ENCODE measurements around the gene NEK5.
A peak's percentile ranks its signal among the peaks of the same experiment; 100 is the strongest.

Gene NEK5

GRCh38 chr13:52011632-52012511, 117.0 kb downstream of the NEK5 start, which contains the start of gene ALG11:
TSS of gene ALG11 (plus strand) at chr13:52012398. CDS start at chr13:52012419, 21 bp downstream.
- H3K9me3 ChIP-seq (ENCODE audit: control insufficient read depth in 2 of 2, low read length in 2 of 2), result no peaks in the 10 kb centered on the region
- H3K36me3 ChIP-seq (ENCODE audit: control insufficient read depth in 2 of 2, insufficient read depth in 2 of 2, low read length in 2 of 2), result peaks cover 0 to 2% of the 10 kb centered on the region in 2 donors
- no peaks in the 10 kb centered on the region for H3K27me3 ChIP-seq (ENCODE audit: control insufficient read depth in 1 of 2, insufficient read depth in 2 of 2, low read length in 2 of 2)
- peak within 1 kb of the TSS; percentile 25 for H3K27ac ChIP-seq (ENCODE audit: low read length)
- peaks cover 9% of the 10 kb centered on the region for H3K4me1 ChIP-seq (ENCODE audit: control insufficient read depth, insufficient read depth, low read length)
- H3K4me3 ChIP-seq (ENCODE audit: low read length in 2 of 2), result peak within 1 kb of the TSS; percentile 94 to 99
- H3K9ac ChIP-seq (ENCODE audit: low read length in 2 of 2), result peak within 1 kb of the TSS; percentile 85 to 86

DNA sequence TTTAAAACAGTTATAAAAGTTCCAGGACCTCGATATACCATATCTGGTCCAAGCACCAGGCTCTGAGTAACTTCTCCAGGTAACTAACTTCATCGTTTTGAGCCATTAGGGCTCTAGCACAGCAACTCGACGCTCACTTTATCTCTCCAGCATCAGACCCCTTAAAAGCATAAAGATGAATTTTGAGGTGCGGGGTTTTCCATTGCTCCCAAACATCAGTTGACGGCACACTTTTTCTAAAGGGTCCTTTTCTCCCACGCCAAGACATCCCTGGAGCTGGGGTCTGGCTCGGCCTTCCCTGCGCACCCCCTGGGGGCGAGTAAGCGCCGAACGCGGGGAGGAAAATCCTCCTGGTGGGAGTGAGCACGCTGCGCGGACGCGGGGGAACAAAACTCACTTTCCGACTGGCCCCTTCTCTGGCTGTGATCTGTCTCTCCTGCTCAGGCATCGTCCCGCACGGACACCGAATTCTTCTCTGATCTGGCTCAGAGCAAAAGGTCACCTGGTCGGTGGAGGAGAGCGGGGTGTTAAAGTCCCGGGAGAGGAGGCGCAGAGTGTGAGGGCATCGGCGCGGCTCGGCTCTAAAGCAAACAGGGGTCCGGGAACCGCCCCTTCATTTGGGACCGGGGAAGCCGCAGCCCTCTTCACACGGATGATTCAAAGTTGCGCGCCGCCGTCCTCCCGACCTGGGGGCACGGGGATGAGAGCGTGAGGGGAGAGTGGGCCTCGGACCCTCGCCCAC, 117.8 kb downstream of the NEK5 start, which contains the start of gene ATP7B:
ATP7B (minus strand) TSS at position 561 of the 742 bp plus-strand sequence; CDS start at position 448, 113 bp downstream.
- H3K4me1 ChIP-seq (ENCODE audit: control insufficient read depth, insufficient read depth, low read length), result peaks cover 9% of the 10 kb centered on the region
- peak within 1 kb of the TSS; percentile 25 for H3K27ac ChIP-seq (ENCODE audit: low read length)
- peak within 1 kb of the TSS; percentile 85 to 86 for H3K9ac ChIP-seq (ENCODE audit: low read length in 2 of 2)
- no peaks in the 10 kb centered on the region for H3K27me3 ChIP-seq (ENCODE audit: control insufficient read depth in 1 of 2, insufficient read depth in 2 of 2, low read length in 2 of 2)
- H3K4me3 ChIP-seq (ENCODE audit: low read length in 2 of 2), result peak within 1 kb of the TSS; percentile 94 to 99
- no peaks in the 10 kb centered on the region for H3K36me3 ChIP-seq (ENCODE audit: control insufficient read depth in 2 of 2, insufficient read depth in 2 of 2, low read length in 2 of 2)
- H3K9me3 ChIP-seq (ENCODE audit: control insufficient read depth in 2 of 2, low read length in 2 of 2), result no peaks in the 10 kb centered on the region

- Histone ChIP-seq H3K36me3 (ENCODE audit: control insufficient read depth in 2 of 2, insufficient read depth in 2 of 2, low read length in 2 of 2) (no peaks in the 10 kb centered on the region), H3K27me3 (ENCODE audit: control insufficient read depth in 1 of 2, insufficient read depth in 2 of 2, low read length in 2 of 2) (no peaks in the 10 kb centered on the region), H3K27ac (ENCODE audit: low read length) (no peak overlapping the region), H3K9ac (ENCODE audit: low read length in 2 of 2) (no peak overlapping the region), H3K4me1 (ENCODE audit: control insufficient read depth, insufficient read depth, low read length) (peaks cover 9% of the 10 kb centered on the region), H3K9me3 (ENCODE audit: control insufficient read depth in 2 of 2, low read length in 2 of 2) (no peaks in the 10 kb centered on the region), H3K4me3 (ENCODE audit: low read length in 2 of 2) (no peak overlapping the region)
Observed at GRCh38 chr13:52009946-52010345, 118.9 kb downstream of the NEK5 start.

DNA sequence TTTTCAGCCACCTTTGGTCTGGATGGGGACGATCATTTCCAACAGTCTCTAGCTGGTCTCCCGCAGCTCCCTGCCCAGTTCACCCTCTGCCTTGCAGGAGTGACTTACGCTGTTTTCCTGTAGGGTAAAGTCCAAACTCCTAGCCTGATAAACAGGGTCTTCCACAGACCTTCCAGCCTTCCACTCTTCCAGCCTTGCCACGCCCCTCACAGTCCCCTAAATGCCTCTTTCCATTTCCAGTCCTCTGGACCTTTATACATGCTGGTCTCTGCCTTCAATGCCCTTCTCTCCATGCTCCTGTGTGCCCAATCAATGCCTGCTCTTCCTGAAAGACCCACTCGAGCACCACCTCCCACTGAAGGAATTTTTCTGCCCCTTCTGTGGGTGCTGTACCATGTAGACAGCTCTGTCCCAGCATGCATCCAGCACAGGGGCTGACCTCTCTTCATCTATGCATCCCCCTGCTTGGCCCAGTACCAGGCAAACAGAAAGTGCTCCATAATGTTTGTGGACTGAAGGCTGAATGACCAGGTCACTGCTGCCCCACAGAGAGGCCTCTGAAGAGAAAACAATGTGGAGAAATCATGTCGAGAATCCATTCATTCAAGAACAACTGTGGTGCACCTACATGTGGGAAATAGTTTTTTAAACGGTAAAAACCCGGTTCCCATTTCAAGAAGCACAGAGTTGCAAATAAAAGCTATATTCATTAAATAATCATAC, 122.2 kb downstream of the NEK5 start:
- no peak overlapping the region for H3K27ac ChIP-seq (ENCODE audit: low read length)
- H3K9me3 ChIP-seq (ENCODE audit: control insufficient read depth in 2 of 2, low read length in 2 of 2), result no peaks in the 10 kb centered on the region
- peaks cover 8% of the 10 kb centered on the region for H3K4me1 ChIP-seq (ENCODE audit: control insufficient read depth, insufficient read depth, low read length)
- no peak overlapping the region for H3K9ac ChIP-seq (ENCODE audit: low read length in 2 of 2)
- no peaks in the 10 kb centered on the region for H3K27me3 ChIP-seq (ENCODE audit: control insufficient read depth in 1 of 2, insufficient read depth in 2 of 2, low read length in 2 of 2)
- no peaks in the 10 kb centered on the region for H3K36me3 ChIP-seq (ENCODE audit: control insufficient read depth in 2 of 2, insufficient read depth in 2 of 2, low read length in 2 of 2)
- no peak overlapping the region for H3K4me3 ChIP-seq (ENCODE audit: low read length in 2 of 2)

- Histone ChIP-seq H3K27ac (ENCODE audit: low read length) (no peak overlapping the region), H3K4me1 (ENCODE audit: control insufficient read depth, insufficient read depth, low read length) (peaks cover 3% of the 10 kb centered on the region), H3K36me3 (ENCODE audit: control insufficient read depth in 2 of 2, insufficient read depth in 2 of 2, low read length in 2 of 2) (no peaks in the 10 kb centered on the region), H3K4me3 (ENCODE audit: low read length in 2 of 2) (no peak overlapping the region), H3K9me3 (ENCODE audit: control insufficient read depth in 2 of 2, low read length in 2 of 2) (no peaks in the 10 kb centered on the region), H3K9ac (ENCODE audit: low read length in 2 of 2) (no peak overlapping the region), H3K27me3 (ENCODE audit: control insufficient read depth in 1 of 2, insufficient read depth in 2 of 2, low read length in 2 of 2) (no peaks in the 10 kb centered on the region)
Observed at GRCh38 chr13:52005841-52006522, 122.9 kb downstream of the NEK5 start.

DNA sequence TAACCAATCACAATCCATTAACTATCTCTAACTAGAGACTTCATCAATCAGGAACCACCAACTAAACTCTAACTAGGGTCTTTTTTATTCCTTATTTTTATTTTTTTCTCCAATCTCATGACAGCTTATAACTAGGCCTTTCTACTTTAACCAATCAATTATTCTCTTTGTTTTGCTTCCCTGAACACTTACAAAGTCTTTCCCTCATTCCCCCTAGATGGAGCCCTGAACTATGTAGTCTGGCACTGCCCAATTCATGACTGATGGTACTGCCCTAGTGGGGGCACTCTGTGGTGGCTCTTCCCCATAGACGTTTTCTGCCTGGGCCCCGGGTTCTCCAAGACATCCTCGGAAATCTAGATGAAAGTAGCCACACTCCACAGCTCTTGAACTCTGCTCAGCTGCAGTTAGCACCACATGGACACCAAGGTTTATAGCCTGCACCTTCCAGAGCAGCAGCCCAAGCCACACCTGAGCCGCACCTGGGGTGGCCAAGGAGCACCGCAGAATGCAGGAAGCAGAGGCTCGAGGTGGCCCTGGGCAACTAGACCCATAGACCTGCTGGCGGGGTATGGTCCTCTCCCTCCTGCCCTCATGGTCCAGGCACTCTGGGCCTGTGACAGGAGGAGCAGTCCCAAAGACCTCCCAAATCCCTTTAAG, 124.2 kb downstream of the NEK5 start:
- no peak overlapping the region for H3K9ac ChIP-seq (ENCODE audit: low read length in 2 of 2)

GRCh38 chr13:52003541-52003940, 125.3 kb downstream of the NEK5 start:
- Histone ChIP-seq H3K9me3 (ENCODE audit: control insufficient read depth in 2 of 2, low read length in 2 of 2) (no peaks in the 10 kb centered on the region), H3K27ac (ENCODE audit: low read length) (no peak overlapping the region), H3K36me3 (ENCODE audit: control insufficient read depth in 2 of 2, insufficient read depth in 2 of 2, low read length in 2 of 2) (no peaks in the 10 kb centered on the region), H3K27me3 (ENCODE audit: control insufficient read depth in 1 of 2, insufficient read depth in 2 of 2, low read length in 2 of 2) (no peaks in the 10 kb centered on the region), H3K4me3 (ENCODE audit: low read length in 2 of 2) (no peak overlapping the region), H3K9ac (ENCODE audit: low read length in 2 of 2) (no peak overlapping the region), H3K4me1 (ENCODE audit: control insufficient read depth, insufficient read depth, low read length) (peaks cover 16% of the 10 kb centered on the region)

More for the DNA sequence above, 124.2 kb downstream of the NEK5 start:
- no peak overlapping the region for H3K27ac ChIP-seq (ENCODE audit: low read length)
- no peaks in the 10 kb centered on the region for H3K27me3 ChIP-seq (ENCODE audit: control insufficient read depth in 1 of 2, insufficient read depth in 2 of 2, low read length in 2 of 2)
- no peaks in the 10 kb centered on the region for H3K36me3 ChIP-seq (ENCODE audit: control insufficient read depth in 2 of 2, insufficient read depth in 2 of 2, low read length in 2 of 2)
- no peak overlapping the region for H3K4me3 ChIP-seq (ENCODE audit: low read length in 2 of 2)
- no peaks in the 10 kb centered on the region for H3K9me3 ChIP-seq (ENCODE audit: control insufficient read depth in 2 of 2, low read length in 2 of 2)
- H3K4me1 ChIP-seq (ENCODE audit: control insufficient read depth, insufficient read depth, low read length), result peaks cover 7% of the 10 kb centered on the region

- peaks cover 16% of the 10 kb centered on the region for H3K4me1 ChIP-seq (ENCODE audit: control insufficient read depth, insufficient read depth, low read length)
- H3K27me3 ChIP-seq (ENCODE audit: control insufficient read depth in 1 of 2, insufficient read depth in 2 of 2, low read length in 2 of 2), result no peaks in the 10 kb centered on the region
- no peak overlapping the region for H3K9ac ChIP-seq (ENCODE audit: low read length in 2 of 2)
- no peaks in the 10 kb centered on the region for H3K9me3 ChIP-seq (ENCODE audit: control insufficient read depth in 2 of 2, low read length in 2 of 2)
- H3K36me3 ChIP-seq (ENCODE audit: control insufficient read depth in 2 of 2, insufficient read depth in 2 of 2, low read length in 2 of 2), result no peaks in the 10 kb centered on the region
- H3K4me3 ChIP-seq (ENCODE audit: low read length in 2 of 2), result no peak overlapping the region
- no peak overlapping the region for H3K27ac ChIP-seq (ENCODE audit: low read length)
Observed at GRCh38 chr13:52002361-52002760, 126.5 kb downstream of the NEK5 start.

- Histone ChIP-seq H3K9me3 (ENCODE audit: control insufficient read depth in 2 of 2, low read length in 2 of 2) (no peaks in the 10 kb centered on the region), H3K27me3 (ENCODE audit: control insufficient read depth in 1 of 2, insufficient read depth in 2 of 2, low read length in 2 of 2) (no peaks in the 10 kb centered on the region), H3K27ac (ENCODE audit: low read length) (no peak overlapping the region), H3K4me3 (ENCODE audit: low read length in 2 of 2) (no peak overlapping the region), H3K36me3 (ENCODE audit: control insufficient read depth in 2 of 2, insufficient read depth in 2 of 2, low read length in 2 of 2) (no peaks in the 10 kb centered on the region), H3K9ac (ENCODE audit: low read length in 2 of 2) (no peak overlapping the region), H3K4me1 (ENCODE audit: control insufficient read depth, insufficient read depth, low read length) (peaks cover 23% of the 10 kb centered on the region)
Observed at GRCh38 chr13:52001120-52001731, 127.6 kb downstream of the NEK5 start.

Data from stomach smooth muscle (tissue), 2 donors.